ENCODE results near the gene MFSD6. TPM values are rescaled to one million over a fixed set of nuclear protein-coding genes. Genes with fewer than 3 reads are reported as not detected.

The MFSD6 gene
- total RNA-seq, 3 donors from 2014 or later (not counting 1 experiment from before 2014, with no cell fraction given): 36.7 to 50.5 (median 48.0) TPM

DNA sequence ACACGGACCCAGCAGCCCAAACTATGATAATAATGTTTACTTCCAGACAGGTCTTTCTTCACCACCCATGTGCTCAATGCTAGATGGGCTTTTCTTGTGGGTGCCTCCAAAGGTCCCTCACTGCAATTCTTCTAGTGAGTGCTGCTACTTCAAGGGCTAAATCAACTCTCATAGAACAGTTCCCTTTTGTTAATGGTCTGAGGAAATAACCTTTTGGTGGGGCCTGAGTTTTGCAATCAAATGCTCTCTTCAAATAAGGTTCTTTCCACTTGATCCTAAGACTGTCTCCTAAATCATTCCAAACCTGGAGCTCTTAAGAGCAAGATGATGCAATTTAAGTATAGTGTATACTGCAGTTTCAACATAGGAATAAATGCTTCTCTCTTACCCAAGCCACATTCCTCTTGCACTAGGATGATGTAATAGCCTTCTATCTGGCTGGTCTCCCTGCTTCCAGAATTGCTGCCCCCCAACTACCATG lies 120.4 kb downstream of the MFSD6 start:
- Mint-ChIP-seq H3K4me1 (peaks cover 41 to 49% of the 10 kb centered on the region in 2 donors), H3K27me3 (ENCODE audit: low read depth in 2 of 2) (no peaks in the 10 kb centered on the region), H3K9me3 (no peaks in the 10 kb centered on the region), H3K4me3 (no peak overlapping the region), H3K27ac (peak overlapping the region in 1 of 2 donors; percentile 12), H3K36me3 (no peaks in the 10 kb centered on the region)
- no peak overlapping the region for H3K4me3 ChIP-seq (ENCODE audit: low read length)
- WGBS (ENCODE audit: insufficient coverage): 91% methylated on average over 1 of the region's 1 CpG
- H3K27ac ChIP-seq (ENCODE audit: low read length): no peak overlapping the region
- no peak for ATAC-seq
- peaks cover 13% of the 10 kb centered on the region for H3K4me1 ChIP-seq (ENCODE audit: control insufficient read depth, insufficient read depth, low read length)
- DNase-seq: no peak
- no peaks in the 10 kb centered on the region for H3K9me3 ChIP-seq (ENCODE audit: control insufficient read depth, insufficient read depth, low read length)
- H3K36me3 ChIP-seq (ENCODE audit: control insufficient read depth, insufficient read depth, low read length): no peaks in the 10 kb centered on the region
- no peaks in the 10 kb centered on the region for H3K27me3 ChIP-seq (ENCODE audit: control insufficient read depth, insufficient read depth, low read length)
- intact Hi-C loops (cut with micrococcal nuclease): loop anchor here (10.0 kb wide), 1 partner anchor 864 kb away; the partner anchor contains the start of gene ASNSD1
- TF ChIP-seq, protein P1, sequence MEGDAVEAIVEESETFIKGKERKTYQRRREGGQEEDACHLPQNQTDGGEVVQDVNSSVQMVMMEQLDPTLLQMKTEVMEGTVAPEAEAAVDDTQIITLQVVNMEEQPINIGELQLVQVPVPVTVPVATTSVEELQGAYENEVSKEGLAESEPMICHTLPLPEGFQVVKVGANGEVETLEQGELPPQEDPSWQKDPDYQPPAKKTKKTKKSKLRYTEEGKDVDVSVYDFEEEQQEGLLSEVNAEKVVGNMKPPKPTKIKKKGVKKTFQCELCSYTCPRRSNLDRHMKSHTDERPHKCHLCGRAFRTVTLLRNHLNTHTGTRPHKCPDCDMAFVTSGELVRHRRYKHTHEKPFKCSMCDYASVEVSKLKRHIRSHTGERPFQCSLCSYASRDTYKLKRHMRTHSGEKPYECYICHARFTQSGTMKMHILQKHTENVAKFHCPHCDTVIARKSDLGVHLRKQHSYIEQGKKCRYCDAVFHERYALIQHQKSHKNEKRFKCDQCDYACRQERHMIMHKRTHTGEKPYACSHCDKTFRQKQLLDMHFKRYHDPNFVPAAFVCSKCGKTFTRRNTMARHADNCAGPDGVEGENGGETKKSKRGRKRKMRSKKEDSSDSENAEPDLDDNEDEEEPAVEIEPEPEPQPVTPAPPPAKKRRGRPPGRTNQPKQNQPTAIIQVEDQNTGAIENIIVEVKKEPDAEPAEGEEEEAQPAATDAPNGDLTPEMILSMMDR (IDR thresholded peaks at IDR 0.05): no peak

DNA sequence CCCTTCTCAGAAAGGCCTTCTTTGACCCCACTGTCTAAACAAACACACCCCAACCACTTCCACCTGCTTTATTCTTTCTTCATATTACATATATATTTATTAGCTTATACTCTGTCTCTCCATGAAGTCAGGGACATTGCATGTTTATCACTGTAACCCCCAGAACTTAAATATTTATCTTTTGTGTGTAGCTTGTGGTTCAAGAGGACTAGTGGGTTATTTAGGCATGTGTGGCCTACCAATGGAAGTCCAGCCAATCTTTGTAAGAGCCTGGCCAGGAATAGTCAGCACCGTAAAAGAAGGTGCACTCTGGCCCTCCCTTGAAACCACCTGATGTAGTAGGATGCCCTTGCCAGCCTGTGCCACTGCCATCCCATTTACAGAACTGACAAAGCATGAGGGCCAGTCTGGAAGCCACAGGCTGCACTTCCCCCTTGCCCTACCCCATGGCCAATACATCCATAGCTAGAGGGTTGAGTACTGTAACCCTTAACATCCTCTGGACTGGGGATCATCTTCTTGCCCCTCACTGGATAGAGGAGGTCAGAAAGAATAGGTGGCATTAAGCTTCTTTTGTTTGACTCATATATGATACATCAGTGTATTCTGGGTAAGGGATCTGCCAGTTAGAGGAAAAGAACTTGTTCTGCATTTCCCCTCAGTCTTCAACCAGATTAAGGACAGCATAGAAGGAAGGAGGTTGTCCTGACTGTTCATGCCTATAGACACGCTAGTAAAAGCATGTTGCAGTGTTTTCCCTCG lies 121.5 kb downstream of the MFSD6 start:
- H3K27me3 Mint-ChIP-seq (ENCODE audit: low read depth in 2 of 2): no peaks in the 10 kb centered on the region
- Histone ChIP-seq H3K27me3 (ENCODE audit: control insufficient read depth, insufficient read depth, low read length) (no peaks in the 10 kb centered on the region), H3K4me1 (ENCODE audit: control insufficient read depth, insufficient read depth, low read length) (peaks cover 17% of the 10 kb centered on the region), H3K4me3 (ENCODE audit: low read length) (no peak overlapping the region), H3K9me3 (ENCODE audit: control insufficient read depth, insufficient read depth, low read length) (no peaks in the 10 kb centered on the region), H3K36me3 (ENCODE audit: control insufficient read depth, insufficient read depth, low read length) (no peaks in the 10 kb centered on the region), H3K27ac (ENCODE audit: low read length) (no peak overlapping the region)
- no peaks in the 10 kb centered on the region for H3K36me3 Mint-ChIP-seq
- no peak overlapping the region for H3K4me3 Mint-ChIP-seq
- TF ChIP-seq, protein P1 (IDR thresholded peaks at IDR 0.05): no peak
- no peaks in the 10 kb centered on the region for H3K9me3 Mint-ChIP-seq
- 56% methylated on average over 3 of the region's 3 CpGs for WGBS (ENCODE audit: insufficient coverage)
- DNase-seq (no peak), ATAC-seq (no peak)
- intact Hi-C loops (cut with micrococcal nuclease): loop anchor here (5.0 to 10.0 kb wide), 4 partner anchors 168 to 865 kb away; partner anchors contain the start of genes ASNSD1, GLS, ORMDL1 and PMS1
- peaks cover 47 to 55% of the 10 kb centered on the region in 2 donors for H3K4me1 Mint-ChIP-seq
- peak overlapping the region; percentile 12 to 21 for H3K27ac Mint-ChIP-seq

DNA sequence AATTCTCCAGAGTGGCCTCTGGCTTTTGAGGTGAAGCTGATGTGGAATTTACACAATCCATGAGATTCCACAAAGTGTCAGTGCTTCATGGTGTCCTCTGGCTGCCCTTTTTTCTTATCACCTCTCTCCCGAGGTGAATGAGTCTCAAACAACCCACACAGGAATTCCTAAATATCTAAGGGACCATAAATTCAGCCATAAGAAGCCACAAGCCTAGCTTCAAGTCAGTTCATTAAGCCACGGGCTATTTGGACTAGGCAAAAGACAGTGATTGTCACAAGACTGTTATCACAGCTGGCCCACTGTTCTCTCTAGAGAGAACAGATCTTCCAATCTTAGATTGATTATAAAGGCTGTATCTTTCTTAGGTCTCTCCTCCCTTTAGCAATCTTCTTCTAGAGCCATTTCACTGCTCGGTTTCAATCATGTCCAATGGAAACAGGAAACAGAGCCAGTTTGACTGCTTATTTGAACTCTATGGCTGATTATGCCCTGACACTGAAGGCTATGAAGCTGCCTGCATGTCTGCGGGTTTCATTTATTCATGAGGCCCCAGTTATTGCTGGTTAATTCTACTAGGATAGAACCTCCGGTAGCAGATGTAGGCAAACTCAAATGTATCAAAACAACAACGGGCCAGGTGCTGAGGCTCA lies 122.2 kb downstream of the MFSD6 start:
- H3K36me3 Mint-ChIP-seq: no peaks in the 10 kb centered on the region
- no peaks in the 10 kb centered on the region for H3K27me3 Mint-ChIP-seq (ENCODE audit: low read depth in 2 of 2)
- DNase-seq (no peak), ATAC-seq (no peak)
- Histone ChIP-seq H3K9me3 (ENCODE audit: control insufficient read depth, insufficient read depth, low read length) (no peaks in the 10 kb centered on the region), H3K4me1 (ENCODE audit: control insufficient read depth, insufficient read depth, low read length) (peaks cover 17% of the 10 kb centered on the region), H3K36me3 (ENCODE audit: control insufficient read depth, insufficient read depth, low read length) (no peaks in the 10 kb centered on the region), H3K27ac (ENCODE audit: low read length) (no peak overlapping the region), H3K4me3 (ENCODE audit: low read length) (no peak overlapping the region), H3K27me3 (ENCODE audit: control insufficient read depth, insufficient read depth, low read length) (no peaks in the 10 kb centered on the region)
- intact Hi-C loops (cut with micrococcal nuclease): loop anchor here (5.0 to 10.0 kb wide), 3 partner anchors 167 to 746 kb away; partner anchors contain the start of genes GLS, ORMDL1 and PMS1
- H3K27ac Mint-ChIP-seq: peak overlapping the region; percentile 12 to 21
- TF ChIP-seq, protein P1 (IDR thresholded peaks at IDR 0.05): no peak
- peaks cover 47 to 54% of the 10 kb centered on the region in 2 donors for H3K4me1 Mint-ChIP-seq
- no peak overlapping the region for H3K4me3 Mint-ChIP-seq
- H3K9me3 Mint-ChIP-seq: no peaks in the 10 kb centered on the region
- WGBS (ENCODE audit: insufficient coverage): 67% methylated on average over 6 of the region's 6 CpGs

All from natural killer cell (primary cell).